GM13977 (cell line): ENCODE measurements around the gene GEMIN4.
A peak's percentile ranks its signal among the peaks of the same experiment; 100 is the strongest.
"Not testable (repeated sequence)": the region's sequence is repeated elsewhere in the genome, so short reads cannot be mapped to it uniquely, and the experiment has no call there.

Experiments
- DNase-seq: peaks from one replicate; pipeline ENCODE4 v3.0.0; 2012; ENCODE audit warnings: low spot score
- CTCF ChIP-seq: IDR thresholded peaks from 2 replicates; pipeline ENCODE4 v1.5.1; 2012; ENCODE audit warnings: mild to moderate bottlenecking, control low read depth; ENCODE audit not compliant: insufficient read depth; ENCODE audit errors: extremely low read depth, missing control alignments
- in situ Hi-C: fragments of 300-500 bp; cut with MboI; formaldehyde crosslinking; loops from one replicate; pipeline ENCODE4 v1.12.0; 2022; ENCODE audit warnings: low sequenced_read_pairs, low pct_unique_long_range_greater_than_20kb, mixed read lengths, inconsistent platforms; ENCODE audit not compliant: unreplicated experiment

The GEMIN4 gene

GRCh38 chr17:759964-760363 is 7.9 kb upstream of the GEMIN4 start:
- no peak for TF ChIP-seq CTCF
- in situ Hi-C loops = no loop called here
- DNase-seq = no peak

GRCh38 chr17:756010-756567 is 4.0 kb upstream of the GEMIN4 start:
- DNase-seq, in situ Hi-C loops: not testable (repeated sequence)

GRCh38 chr17:755319-755961 is 3.4 kb upstream of the GEMIN4 start:
- in situ Hi-C loops, DNase-seq: not testable (repeated sequence)

GRCh38 chr17:753418-753817 is 1.4 kb upstream of the GEMIN4 start:
- in situ Hi-C loops = no loop called here
- DNase-seq = no peak
- TF ChIP-seq CTCF = no peak

- in situ Hi-C loops = no loop called here
- TF ChIP-seq CTCF = no peak
- DNase-seq = peak; percentile 62
Observed at GRCh38 chr17:752620-753219, 656 bp upstream of the GEMIN4 start.

GRCh38 chr17:751269-752001 is 629 bp downstream of the GEMIN4 start:
- peak; percentile 61 for DNase-seq
- TF ChIP-seq CTCF = no peak
- in situ Hi-C loops = no loop called here

GRCh38 chr17:750431-751037 is 1.5 kb downstream of the GEMIN4 start:
- no peak for TF ChIP-seq CTCF
- in situ Hi-C loops = no loop called here
- DNase-seq = no peak

GRCh38 chr17:749359-749758 is 2.7 kb downstream of the GEMIN4 start:
- DNase-seq, in situ Hi-C loops: not testable (repeated sequence)

GRCh38 chr17:748604-749003 is 3.5 kb downstream of the GEMIN4 start:
- in situ Hi-C loops, DNase-seq: not testable (repeated sequence)
